Activated naive CD8-positive, alpha-beta T cell treated with anti-CD3 and anti-CD28 coated beads, Interleukin-2, amount 10 ng/mL, durations not matched to agents 7 days and 5 days (primary cell): ENCODE measurements around the gene TFAP2E. TPM values are rescaled to one million over a fixed set of nuclear protein-coding genes. Genes with fewer than 3 reads are reported as not detected.
A peak's percentile ranks its signal among the peaks of the same experiment; 100 is the strongest.

Experiments
- ATAC-seq: fragments of 150-1000 bp; cut with Tn5 transposase; one replicate; pipeline ENCODE4 v1.10.0; 2021; ENCODE audit warnings: low read depth, moderate library complexity
- POLR2A ChIA-PET: fragments of 350-600 bp; sonication (Branson Sonifier 250); formaldehyde crosslinking; loops from one replicate; lab custom pipeline; 2021; ENCODE audit warnings: antibody characterized with exemption; lab: Charles Lee
- DNase-seq: peaks from one replicate; pipeline ENCODE4 v3.0.0; 2021
- H3K27ac Mint-ChIP-seq: one replicate; pipeline ENCODE4 v1.8.0; 2022; ENCODE audit warnings: mild to moderate bottlenecking, mixed read lengths
- H3K27me3 Mint-ChIP-seq: one replicate; pipeline ENCODE4 v1.8.0; 2022; ENCODE audit warnings: mild to moderate bottlenecking, moderate library complexity, mixed read lengths
- H3K36me3 Mint-ChIP-seq: one replicate; pipeline ENCODE4 v1.8.0; 2021; ENCODE audit warnings: mild to moderate bottlenecking, mixed read lengths
- H3K4me1 Mint-ChIP-seq: one replicate; pipeline ENCODE4 v1.8.0; 2021; ENCODE audit warnings: mixed read lengths
- H3K4me3 Mint-ChIP-seq: one replicate; pipeline ENCODE4 v1.8.0; 2022; ENCODE audit warnings: mild to moderate bottlenecking, moderate library complexity, mixed read lengths
- H3K9me3 Mint-ChIP-seq: one replicate; pipeline ENCODE4 v1.8.0; 2021; ENCODE audit warnings: mixed read lengths
- total RNA-seq, 2 experiments: library from RNA; stranded (reverse); gene quantifications; one replicate each; pipeline ENCODE4 v1.2.3, GENCODE V29; 2021

The TFAP2E gene
- total RNA-seq = 1 to 10 TPM; 1.2 to 1.8 TPM

DNA sequence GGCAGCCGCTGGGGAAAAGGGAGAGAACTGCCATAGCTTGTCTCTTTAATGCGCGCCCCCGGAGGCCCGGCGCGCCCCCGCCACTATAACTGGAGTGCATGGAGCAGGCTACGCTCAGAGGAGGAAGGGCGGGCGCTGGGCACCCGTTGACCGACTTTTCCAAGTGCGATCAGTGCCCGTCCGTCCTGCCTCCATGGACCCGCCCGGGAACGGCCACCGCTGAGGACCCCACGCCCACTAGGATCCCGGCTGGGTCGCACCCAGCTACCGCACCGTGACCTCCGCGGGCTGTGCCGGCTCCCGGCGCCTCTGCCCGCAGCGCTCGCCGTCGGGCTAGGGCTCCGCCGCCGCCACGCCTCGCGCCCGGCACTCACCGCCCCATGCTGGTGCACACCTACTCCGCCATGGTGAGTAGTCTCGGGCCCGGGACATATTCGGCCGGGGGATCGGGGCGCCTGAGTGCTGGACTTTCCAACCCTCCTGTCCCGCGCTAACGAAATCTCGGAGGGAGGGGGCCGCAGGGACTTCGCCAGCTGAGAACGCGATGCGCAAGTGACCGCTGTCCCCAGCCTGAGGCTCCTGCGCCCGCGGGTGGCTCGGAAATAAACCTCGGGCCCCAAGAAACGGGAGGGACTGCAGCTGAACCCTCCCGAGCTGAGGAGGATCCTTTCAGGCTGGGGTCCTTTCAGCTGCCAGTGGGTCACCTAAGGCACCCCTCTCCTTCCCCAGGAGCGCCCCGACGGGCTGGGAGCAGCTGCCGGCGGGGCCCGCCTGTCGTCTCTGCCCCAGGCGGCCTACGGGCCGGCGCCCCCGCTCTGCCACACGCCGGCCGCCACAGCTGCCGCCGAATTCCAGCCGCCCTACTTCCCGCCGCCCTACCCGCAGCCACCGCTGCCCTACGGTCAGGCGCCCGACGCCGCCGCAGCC lies at the start of gene TFAP2E:
Gene TFAP2E, plus strand, starts transcription at position 117 of the 927 bp plus-strand sequence. Its CDS starts 264 bp downstream, at position 381.
- Mint-ChIP-seq H3K36me3 (peaks cover 4% of the 10 kb centered on the region), H3K27ac (no peak within 1 kb of the TSS), H3K4me1 (peaks cover 24% of the 10 kb centered on the region), H3K4me3 (no peak within 1 kb of the TSS), H3K27me3 (peaks cover 26% of the 10 kb centered on the region), H3K9me3 (no peaks in the 10 kb centered on the region)
- DNase-seq (no peak), ATAC-seq (no peak)
- POLR2A ChIA-PET = interaction anchor here (0.6 kb wide), 1 partner anchor 146 kb away, joined by 9 read pairs; no protein-coding TSS in a partner anchor

DNA sequence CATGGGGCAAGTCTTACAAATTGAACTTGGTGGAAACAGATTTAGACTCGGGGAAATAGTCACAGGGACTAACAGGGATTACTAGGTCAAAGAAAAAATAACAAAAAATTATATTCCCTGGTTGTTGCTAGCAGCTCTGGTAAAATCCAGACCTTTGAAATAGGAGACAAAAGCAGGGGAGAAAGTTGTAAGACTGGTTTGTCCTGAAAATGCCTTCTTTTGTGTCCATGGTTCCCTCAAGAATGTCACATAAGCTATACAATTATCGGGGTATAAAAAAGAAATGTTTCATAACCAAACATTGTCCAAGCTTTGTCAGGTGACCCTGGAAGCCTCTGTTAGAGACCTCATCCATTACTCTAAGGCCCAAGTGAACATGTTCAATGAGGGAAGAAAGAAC lies 49.0 kb upstream of the TFAP2E start:
- H3K4me3 Mint-ChIP-seq = no peak overlapping the region
- ATAC-seq (no peak), DNase-seq (no peak)
- peaks cover 37% of the 10 kb centered on the region for H3K9me3 Mint-ChIP-seq
- POLR2A ChIA-PET = no interaction called here
- peaks cover 49% of the 10 kb centered on the region for H3K36me3 Mint-ChIP-seq
- H3K4me1 Mint-ChIP-seq = peaks cover 3% of the 10 kb centered on the region
- no peak overlapping the region for H3K27ac Mint-ChIP-seq
- H3K27me3 Mint-ChIP-seq = no peaks in the 10 kb centered on the region

DNA sequence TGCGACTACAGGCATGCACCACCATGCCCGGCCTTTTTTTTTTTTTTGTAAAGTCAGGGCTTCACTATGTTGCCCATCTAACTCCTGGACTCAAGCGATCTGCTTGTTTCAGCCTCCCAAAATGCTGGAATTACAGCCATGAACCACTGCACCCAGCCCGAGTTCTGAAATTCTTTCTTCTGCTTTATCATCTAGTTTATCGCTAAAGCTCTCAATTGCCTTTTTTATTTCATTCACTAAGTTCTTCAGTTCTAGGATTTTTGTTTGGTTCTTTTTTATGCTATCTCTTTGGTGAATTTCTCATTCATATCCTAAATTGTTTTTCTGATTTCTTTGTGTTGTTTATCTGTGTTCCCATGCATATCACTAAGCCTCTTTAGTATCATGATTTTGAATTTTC lies 42.9 kb upstream of the TFAP2E start:
- no peak overlapping the region for H3K4me3 Mint-ChIP-seq
- no peaks in the 10 kb centered on the region for H3K4me1 Mint-ChIP-seq
- peaks cover 77% of the 10 kb centered on the region for H3K36me3 Mint-ChIP-seq
- POLR2A ChIA-PET = no interaction called here
- DNase-seq (no peak), ATAC-seq (no peak)
- H3K9me3 Mint-ChIP-seq = peaks cover 38% of the 10 kb centered on the region
- no peaks in the 10 kb centered on the region for H3K27me3 Mint-ChIP-seq
- no peak overlapping the region for H3K27ac Mint-ChIP-seq

DNA sequence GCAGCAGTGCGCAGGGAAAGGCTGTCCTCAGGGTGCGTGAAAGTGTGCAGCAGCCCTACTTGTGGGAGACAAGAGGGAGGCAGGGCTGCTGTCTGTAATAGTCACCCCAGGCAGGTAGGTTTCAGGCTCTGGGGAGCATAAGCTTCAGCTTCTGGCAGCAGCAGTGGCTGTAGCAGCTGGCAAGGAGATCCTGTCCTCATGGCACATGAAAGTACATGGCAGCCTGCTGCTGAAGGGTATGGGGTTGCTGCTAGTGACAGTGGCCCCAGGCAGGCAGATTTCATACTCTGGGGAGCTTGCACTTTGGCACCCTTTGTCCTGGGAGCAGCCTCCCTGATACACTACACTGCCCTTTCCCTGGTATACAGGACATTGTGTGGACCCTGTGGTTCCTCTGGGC lies 42.2 kb upstream of the TFAP2E start:
- ATAC-seq (no peak), DNase-seq (no peak)
- Mint-ChIP-seq H3K4me1 (peaks cover 2% of the 10 kb centered on the region), H3K27ac (no peak overlapping the region), H3K9me3 (peaks cover 31% of the 10 kb centered on the region), H3K4me3 (no peak overlapping the region), H3K36me3 (peaks cover 77% of the 10 kb centered on the region), H3K27me3 (no peaks in the 10 kb centered on the region)
- POLR2A ChIA-PET = no interaction called here

DNA sequence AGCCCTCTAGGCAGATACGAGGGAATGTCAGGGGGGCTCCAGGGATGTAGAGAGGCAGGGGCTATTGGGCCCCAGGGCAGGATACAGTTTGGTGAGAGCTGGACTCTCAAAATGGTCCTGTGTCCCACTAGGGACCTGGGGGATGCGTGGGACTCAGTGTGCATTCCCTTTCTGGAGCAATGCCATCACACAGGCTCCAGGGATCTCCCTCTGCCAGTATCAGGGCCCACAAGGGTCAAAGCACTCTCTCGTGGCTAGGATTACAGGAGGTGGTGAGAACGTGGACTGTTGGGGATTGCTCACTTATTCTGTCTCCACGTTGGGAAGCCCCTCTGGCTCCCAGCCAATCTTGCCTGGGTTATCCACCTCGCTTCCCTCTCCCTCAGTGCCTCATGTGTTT lies 41.7 kb upstream of the TFAP2E start:
- Mint-ChIP-seq H3K9me3 (peaks cover 31% of the 10 kb centered on the region), H3K27ac (no peak overlapping the region), H3K4me3 (no peak overlapping the region), H3K27me3 (no peaks in the 10 kb centered on the region), H3K36me3 (peaks cover 77% of the 10 kb centered on the region), H3K4me1 (peaks cover 2% of the 10 kb centered on the region)
- POLR2A ChIA-PET = no interaction called here
- no peak for ATAC-seq
- no peak for DNase-seq

DNA sequence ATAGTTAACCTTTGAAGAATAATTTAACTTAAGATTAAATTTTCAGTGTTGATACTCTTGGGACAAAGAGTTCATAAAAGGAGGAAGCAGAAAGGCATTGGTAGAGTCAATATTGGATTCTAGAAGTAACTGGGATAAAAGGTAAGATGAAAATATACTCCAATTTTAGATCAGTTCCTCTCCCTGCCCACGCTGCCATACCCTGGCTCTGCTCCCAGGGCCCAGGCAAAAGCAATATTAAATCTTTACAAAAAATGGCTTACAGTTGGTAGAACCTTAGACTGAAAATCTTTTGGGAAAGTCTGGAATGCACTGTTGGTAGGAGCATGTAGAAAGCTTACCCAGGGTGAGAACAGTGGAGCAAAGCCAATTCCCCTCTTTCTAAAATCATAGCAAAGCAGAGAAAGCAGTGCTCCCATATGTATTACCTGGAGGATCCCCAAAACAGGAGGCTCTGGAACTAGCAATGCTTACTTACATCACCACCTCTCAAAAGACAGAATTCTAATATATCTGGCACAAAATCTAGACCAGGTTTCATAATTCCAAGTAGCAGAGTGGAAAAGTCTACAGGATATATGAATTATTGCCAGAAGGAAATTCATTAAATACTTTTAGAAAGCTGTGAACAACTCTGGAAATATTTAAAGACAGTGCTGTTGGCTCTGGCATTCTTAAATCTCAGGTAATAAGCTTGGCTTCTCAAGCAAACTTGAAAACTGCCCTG lies 40.5 kb upstream of the TFAP2E start:
- H3K4me3 Mint-ChIP-seq = no peak overlapping the region
- no peak for ATAC-seq

DNA sequence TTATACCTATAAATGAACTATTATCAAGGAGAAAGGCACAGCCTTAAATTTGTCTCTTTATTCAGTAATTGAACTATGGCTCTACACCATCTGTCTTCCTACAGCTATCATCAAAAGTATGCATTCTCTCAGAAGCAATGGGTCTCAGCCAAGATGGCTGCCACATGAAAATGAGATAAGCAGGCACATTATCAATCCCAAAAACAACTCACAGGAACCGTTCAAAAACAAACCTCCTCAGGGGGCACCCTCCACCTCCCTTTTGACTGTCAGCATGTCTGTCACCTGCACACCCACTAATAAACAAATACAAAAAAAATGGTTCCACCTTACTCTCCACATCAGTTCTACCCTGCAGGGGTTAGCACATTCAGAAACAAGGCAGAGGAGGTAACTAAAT lies 39.5 kb upstream of the TFAP2E start:
- POLR2A ChIA-PET = no interaction called here
- ATAC-seq (no peak), DNase-seq (no peak)
- peaks cover 62% of the 10 kb centered on the region for H3K36me3 Mint-ChIP-seq
- peaks cover 12% of the 10 kb centered on the region for H3K4me1 Mint-ChIP-seq
- no peaks in the 10 kb centered on the region for H3K27me3 Mint-ChIP-seq
- H3K27ac Mint-ChIP-seq = no peak overlapping the region
- H3K4me3 Mint-ChIP-seq = no peak overlapping the region
- peaks cover 19% of the 10 kb centered on the region for H3K9me3 Mint-ChIP-seq

More for the DNA sequence above, 40.5 kb upstream of the TFAP2E start:
- no peak for DNase-seq
- Mint-ChIP-seq H3K9me3 (peaks cover 25% of the 10 kb centered on the region), H3K36me3 (peaks cover 68% of the 10 kb centered on the region), H3K4me1 (peaks cover 8% of the 10 kb centered on the region), H3K27ac (no peak overlapping the region), H3K27me3 (no peaks in the 10 kb centered on the region)
- POLR2A ChIA-PET = no interaction called here

DNA sequence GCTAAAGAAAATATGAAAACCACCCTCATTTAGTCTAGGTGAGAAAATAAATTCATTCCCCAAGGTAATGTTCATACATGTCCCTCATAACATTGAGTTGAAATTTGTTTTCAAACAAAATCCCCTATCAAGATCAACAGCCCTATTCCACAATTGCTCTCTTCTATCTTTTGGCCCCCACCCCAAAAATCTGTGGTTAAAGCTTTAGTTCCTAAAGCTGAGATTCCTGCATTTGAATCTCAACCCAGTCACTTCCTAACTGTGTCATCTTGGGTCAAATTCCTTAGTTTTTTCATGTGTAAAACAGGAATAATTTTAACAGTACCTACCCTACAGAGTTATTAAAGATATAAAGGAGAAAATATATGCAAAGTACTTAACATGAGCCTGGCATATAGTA lies 37.9 kb upstream of the TFAP2E start:
- H3K27ac Mint-ChIP-seq = no peak overlapping the region
- no peak overlapping the region for H3K4me3 Mint-ChIP-seq
- H3K9me3 Mint-ChIP-seq = peaks cover 7% of the 10 kb centered on the region
- POLR2A ChIA-PET = no interaction called here
- DNase-seq = no peak
- peaks cover 47% of the 10 kb centered on the region for H3K36me3 Mint-ChIP-seq
- no peak for ATAC-seq
- H3K27me3 Mint-ChIP-seq = no peaks in the 10 kb centered on the region
- peaks cover 29% of the 10 kb centered on the region for H3K4me1 Mint-ChIP-seq

DNA sequence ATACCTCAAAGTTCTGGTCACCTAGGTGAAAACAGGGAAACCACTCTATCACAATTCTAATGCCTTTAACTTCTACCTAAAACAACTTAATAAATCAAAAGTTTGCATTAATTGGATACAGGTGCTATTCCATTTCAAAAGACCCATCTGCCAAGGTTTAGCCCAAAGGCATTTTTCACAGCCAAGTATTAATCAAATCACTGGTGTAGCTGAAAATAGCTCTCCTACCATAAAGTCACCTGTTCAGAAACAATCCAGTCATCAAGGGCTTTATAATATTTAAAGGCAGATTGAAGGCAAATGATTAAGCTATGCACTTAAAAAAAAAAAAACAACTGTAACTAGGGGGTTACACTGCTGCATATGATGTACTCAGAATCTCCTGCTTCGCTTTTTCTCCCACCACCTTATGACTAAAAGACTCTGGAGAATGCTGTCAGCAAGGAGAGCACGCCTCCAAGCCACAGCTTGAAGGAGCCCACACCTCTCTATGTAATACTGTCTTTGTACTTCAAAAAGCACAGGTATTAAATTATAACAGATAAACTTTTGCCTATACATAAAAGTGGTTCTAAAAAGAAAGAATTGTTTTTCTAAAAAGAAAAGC lies 36.5 kb upstream of the TFAP2E start:
- Mint-ChIP-seq H3K4me3 (no peak overlapping the region), H3K27me3 (no peaks in the 10 kb centered on the region), H3K9me3 (no peaks in the 10 kb centered on the region), H3K4me1 (peaks cover 33% of the 10 kb centered on the region), H3K36me3 (peaks cover 39% of the 10 kb centered on the region), H3K27ac (no peak overlapping the region)
- no peak for DNase-seq
- ATAC-seq = no peak
- POLR2A ChIA-PET = interaction anchor here (0.6 to 1.5 kb wide), 3 partner anchors 12 to 268 kb away, joined by 3 to 5 read pairs (median 4); no protein-coding TSS in a partner anchor

DNA sequence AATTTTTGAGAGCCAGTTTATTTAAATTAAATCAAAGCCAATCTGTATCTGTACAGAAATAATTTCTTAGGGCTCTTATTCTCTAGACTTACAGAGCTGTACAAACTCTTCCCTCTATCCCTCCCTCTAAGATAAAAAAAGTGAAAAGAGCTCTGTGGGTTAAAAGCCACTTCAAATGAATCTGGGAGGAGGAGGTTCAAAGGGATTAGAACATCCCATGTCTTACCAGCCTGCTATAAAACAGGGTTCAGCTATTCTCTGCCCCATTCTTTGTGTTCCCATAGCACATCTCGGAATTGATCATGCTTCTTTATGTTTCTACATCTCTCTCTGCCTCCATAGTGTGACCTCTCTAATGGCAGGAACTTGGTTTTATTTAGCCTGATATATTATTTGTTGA lies 35.3 kb upstream of the TFAP2E start:
- peak overlapping the region; percentile 33 for H3K4me3 Mint-ChIP-seq
- peaks cover 35% of the 10 kb centered on the region for H3K4me1 Mint-ChIP-seq
- ATAC-seq = no peak
- H3K9me3 Mint-ChIP-seq = no peaks in the 10 kb centered on the region
- H3K36me3 Mint-ChIP-seq = peaks cover 31% of the 10 kb centered on the region
- no peaks in the 10 kb centered on the region for H3K27me3 Mint-ChIP-seq
- H3K27ac Mint-ChIP-seq = no peak overlapping the region
- POLR2A ChIA-PET = interaction anchor here (0.6 to 2.9 kb wide), 4 partner anchors 19 to 345 kb away, joined by 4 to 14 read pairs (median 7); partner anchors contain the start of genes KIAA0319L, NCDN and SFPQ
- no peak for DNase-seq

DNA sequence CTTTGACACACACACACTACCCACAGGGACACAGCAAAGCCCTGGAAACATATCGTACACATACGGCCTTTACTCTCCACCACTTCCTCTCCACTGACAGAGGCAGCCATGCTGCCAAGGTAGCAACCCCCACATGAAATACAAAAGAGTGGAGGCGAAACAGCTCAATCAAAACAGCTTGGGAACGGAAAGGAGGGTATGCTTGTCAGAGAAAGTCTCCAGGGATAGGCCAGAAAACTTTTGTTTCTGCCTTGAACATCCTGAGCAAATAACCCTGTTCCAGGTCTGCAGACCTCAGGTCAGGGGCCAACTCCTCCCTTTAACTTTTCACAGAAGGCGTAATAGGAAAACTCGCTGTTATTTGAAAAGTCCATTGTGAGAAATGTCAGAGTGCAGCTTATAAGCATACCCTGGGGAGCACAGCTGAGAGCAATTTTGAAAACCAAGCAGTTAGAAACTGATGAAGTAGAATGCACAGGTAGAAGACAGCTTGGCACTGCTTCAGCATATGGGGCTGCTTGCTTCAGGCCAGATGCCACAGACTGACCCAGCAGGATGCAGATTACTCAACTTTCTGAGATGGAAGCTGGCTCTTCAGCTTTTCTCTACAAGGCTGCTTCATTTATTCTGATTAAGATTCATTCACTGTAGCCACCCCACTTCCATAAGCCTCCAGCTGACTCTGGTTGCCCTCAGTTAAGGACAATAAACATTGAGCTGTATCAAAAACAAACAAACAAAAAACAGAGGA lies 33.9 kb upstream of the TFAP2E start:
- Mint-ChIP-seq H3K4me3 (peak overlapping the region; percentile 85), H3K4me1 (peaks cover 39% of the 10 kb centered on the region)
- POLR2A ChIA-PET = interaction anchor here (0.9 to 2.9 kb wide), 6 partner anchors 18 to 680 kb away, joined by 3 to 21 read pairs (median 4); partner anchors contain the start of genes KIAA0319L, NCDN, SFPQ and SMIM12

DNA sequence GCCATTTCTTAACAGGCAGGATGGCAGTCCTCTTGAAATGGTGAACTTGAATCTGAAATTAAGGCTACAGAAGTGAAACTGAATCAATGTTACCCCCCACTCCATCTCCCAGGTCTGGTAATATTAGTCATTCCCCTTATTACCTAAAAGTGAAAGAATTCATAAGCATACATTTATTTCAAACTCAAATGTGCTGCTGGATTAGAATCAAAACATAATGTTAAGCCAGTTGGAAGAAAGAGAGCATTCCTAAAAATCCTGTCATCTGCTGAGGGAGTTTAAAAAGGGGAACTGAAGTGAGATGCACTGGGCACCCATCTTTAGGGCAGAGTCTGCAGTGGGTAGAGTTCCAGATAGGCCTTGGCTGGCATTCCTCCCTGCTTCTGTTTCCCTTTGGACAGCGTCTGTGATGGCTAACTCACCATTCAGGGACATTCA lies 33.3 kb upstream of the TFAP2E start:
- POLR2A ChIA-PET = interaction anchor here (0.9 to 2.9 kb wide), 5 partner anchors 17 to 680 kb away, joined by 3 to 21 read pairs (median 3); partner anchors contain the start of genes KIAA0319L, NCDN and SMIM12
- no peaks in the 10 kb centered on the region for H3K27me3 Mint-ChIP-seq
- peak overlapping the region; percentile 93 for H3K27ac Mint-ChIP-seq
- DNase-seq = no peak
- peaks cover 23% of the 10 kb centered on the region for H3K36me3 Mint-ChIP-seq
- peak overlapping the region; percentile 85 for H3K4me3 Mint-ChIP-seq
- no peaks in the 10 kb centered on the region for H3K9me3 Mint-ChIP-seq
- no peak for ATAC-seq
- H3K4me1 Mint-ChIP-seq = peaks cover 42% of the 10 kb centered on the region

More for the DNA sequence above, 33.9 kb upstream of the TFAP2E start:
- peaks cover 25% of the 10 kb centered on the region for H3K36me3 Mint-ChIP-seq
- H3K9me3 Mint-ChIP-seq = no peaks in the 10 kb centered on the region
- DNase-seq (peak; percentile 40), ATAC-seq (peak; percentile 97)
- H3K27ac Mint-ChIP-seq = peak overlapping the region; percentile 93
- no peaks in the 10 kb centered on the region for H3K27me3 Mint-ChIP-seq
